ENCODE data around the gene CP. TPM values are rescaled to one million over a fixed set of nuclear protein-coding genes. Genes with fewer than 3 reads are reported as not detected.

Gene CP
- total RNA-seq, 6 experiments from 2014 or later, result not detected

DNA sequence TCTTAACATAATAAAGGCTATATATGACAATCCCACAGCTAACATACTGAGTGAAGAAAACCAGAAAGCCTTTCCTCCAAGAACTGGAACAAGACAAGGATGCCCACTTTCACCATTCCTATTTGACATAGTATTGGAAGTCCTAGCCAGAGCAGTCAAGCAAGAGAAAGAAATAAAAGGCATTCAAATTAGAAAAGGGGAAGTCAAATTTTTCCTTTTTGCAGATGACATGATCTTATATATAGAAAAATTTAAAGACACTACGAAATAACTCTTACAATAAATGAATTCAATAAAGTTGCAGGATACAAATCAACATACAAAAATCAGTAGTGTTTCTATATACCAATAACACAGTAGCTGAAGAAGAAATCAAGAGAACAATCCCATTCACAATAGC is 42.2 kb upstream of the CP start:
- H3K27ac Mint-ChIP-seq, result no peak overlapping the region
- H3K4me1 Mint-ChIP-seq (ENCODE audit: low read depth), result peaks cover 14% of the 10 kb centered on the region
- no peak overlapping the region for H3K4me3 Mint-ChIP-seq
- H3K36me3 Mint-ChIP-seq (ENCODE audit: low read depth), result no peaks in the 10 kb centered on the region
- no peak for DNase-seq
- TF ChIP-seq, protein P1, sequence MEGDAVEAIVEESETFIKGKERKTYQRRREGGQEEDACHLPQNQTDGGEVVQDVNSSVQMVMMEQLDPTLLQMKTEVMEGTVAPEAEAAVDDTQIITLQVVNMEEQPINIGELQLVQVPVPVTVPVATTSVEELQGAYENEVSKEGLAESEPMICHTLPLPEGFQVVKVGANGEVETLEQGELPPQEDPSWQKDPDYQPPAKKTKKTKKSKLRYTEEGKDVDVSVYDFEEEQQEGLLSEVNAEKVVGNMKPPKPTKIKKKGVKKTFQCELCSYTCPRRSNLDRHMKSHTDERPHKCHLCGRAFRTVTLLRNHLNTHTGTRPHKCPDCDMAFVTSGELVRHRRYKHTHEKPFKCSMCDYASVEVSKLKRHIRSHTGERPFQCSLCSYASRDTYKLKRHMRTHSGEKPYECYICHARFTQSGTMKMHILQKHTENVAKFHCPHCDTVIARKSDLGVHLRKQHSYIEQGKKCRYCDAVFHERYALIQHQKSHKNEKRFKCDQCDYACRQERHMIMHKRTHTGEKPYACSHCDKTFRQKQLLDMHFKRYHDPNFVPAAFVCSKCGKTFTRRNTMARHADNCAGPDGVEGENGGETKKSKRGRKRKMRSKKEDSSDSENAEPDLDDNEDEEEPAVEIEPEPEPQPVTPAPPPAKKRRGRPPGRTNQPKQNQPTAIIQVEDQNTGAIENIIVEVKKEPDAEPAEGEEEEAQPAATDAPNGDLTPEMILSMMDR (IDR thresholded peaks at IDR 0.05), result no peak
- no peaks in the 10 kb centered on the region for H3K27me3 Mint-ChIP-seq (ENCODE audit: insufficient read depth)
- H3K9me3 Mint-ChIP-seq, result no peaks in the 10 kb centered on the region

DNA sequence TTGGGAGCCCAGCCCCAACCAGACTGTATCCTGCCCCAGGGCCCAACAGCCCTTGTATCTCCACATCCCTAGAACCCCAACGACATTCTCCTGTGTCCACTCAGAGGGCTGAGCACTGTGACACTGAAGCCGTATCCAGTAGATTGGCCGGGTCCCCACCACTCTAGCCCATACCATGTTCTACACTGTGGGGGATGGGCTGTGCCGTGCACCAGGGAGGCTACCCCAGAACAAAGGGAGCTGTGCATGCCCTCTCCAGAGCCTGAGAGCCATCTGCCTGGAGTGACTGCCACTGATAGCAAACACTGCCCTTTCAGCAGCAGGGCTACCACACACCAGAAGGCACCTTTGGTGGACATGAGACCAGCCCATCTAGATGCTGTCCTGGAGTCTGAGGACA is 37.1 kb upstream of the CP start:
- no peak for DNase-seq
- no peaks in the 10 kb centered on the region for H3K9me3 Mint-ChIP-seq
- peaks cover 6% of the 10 kb centered on the region for H3K4me1 Mint-ChIP-seq (ENCODE audit: low read depth)
- no peak overlapping the region for H3K4me3 Mint-ChIP-seq
- H3K36me3 Mint-ChIP-seq (ENCODE audit: low read depth), result no peaks in the 10 kb centered on the region
- TF ChIP-seq, protein P1 (IDR thresholded peaks at IDR 0.05), result no peak
- H3K27ac Mint-ChIP-seq, result no peak overlapping the region
- H3K27me3 Mint-ChIP-seq (ENCODE audit: insufficient read depth), result no peaks in the 10 kb centered on the region; the same call in 1 of the 2 replicates

DNA sequence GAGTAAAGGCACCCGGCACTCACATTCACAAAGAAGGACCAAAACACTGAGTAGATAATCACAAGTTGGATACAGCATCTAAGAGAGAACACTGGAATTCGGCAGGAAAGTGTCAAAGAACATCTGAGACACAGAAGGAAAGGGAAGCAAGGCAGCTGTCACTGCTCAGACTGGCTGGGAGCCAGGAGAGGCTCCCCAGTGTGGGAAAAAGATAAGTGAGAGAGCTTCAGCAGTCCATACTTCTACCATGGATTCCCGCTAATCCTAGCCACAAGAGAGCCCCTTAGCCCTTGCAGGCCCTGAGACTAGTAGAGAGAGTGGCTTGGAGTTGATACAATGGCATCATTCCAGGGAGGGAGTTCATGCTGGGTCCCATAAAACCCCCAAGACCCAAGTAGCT is 36.7 kb upstream of the CP start:
- Mint-ChIP-seq H3K27ac (no peak overlapping the region), H3K4me1 (ENCODE audit: low read depth) (peaks cover 6% of the 10 kb centered on the region), H3K9me3 (no peaks in the 10 kb centered on the region), H3K36me3 (ENCODE audit: low read depth) (no peaks in the 10 kb centered on the region), H3K4me3 (no peak overlapping the region), H3K27me3 (ENCODE audit: insufficient read depth) (no peaks in the 10 kb centered on the region; the same call in 1 of the 2 replicates)
- no peak for DNase-seq
- TF ChIP-seq, protein P1 (IDR thresholded peaks at IDR 0.05), result no peak

DNA sequence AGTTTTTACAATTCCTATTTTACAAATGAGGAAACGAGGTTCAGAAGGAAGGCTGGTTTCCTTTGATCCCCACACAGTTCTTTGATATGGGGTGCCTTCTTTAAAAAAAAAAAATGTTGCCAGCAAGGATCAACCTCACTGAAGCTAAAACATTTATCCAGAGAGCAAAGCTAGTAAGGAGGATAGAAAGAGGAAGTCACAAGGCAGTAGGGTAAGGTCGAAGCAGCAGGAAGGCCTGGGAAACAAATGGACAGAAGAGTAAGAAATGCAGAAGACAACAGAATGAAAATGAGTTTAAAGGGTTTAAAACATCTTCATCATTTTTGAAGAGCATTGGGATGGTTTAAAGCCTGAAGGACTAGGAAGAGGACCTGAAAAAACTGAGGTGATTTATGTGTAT is 30.6 kb upstream of the CP start:
- no peak for DNase-seq
- Mint-ChIP-seq H3K4me3 (no peak overlapping the region), H3K4me1 (ENCODE audit: low read depth) (peaks cover 23% of the 10 kb centered on the region), H3K36me3 (ENCODE audit: low read depth) (no peaks in the 10 kb centered on the region; the same call in 1 of the 2 replicates), H3K27ac (no peak overlapping the region), H3K27me3 (ENCODE audit: insufficient read depth) (peaks cover 2% of the 10 kb centered on the region), H3K9me3 (no peaks in the 10 kb centered on the region)
- TF ChIP-seq, protein P1 (IDR thresholded peaks at IDR 0.05), result no peak

DNA sequence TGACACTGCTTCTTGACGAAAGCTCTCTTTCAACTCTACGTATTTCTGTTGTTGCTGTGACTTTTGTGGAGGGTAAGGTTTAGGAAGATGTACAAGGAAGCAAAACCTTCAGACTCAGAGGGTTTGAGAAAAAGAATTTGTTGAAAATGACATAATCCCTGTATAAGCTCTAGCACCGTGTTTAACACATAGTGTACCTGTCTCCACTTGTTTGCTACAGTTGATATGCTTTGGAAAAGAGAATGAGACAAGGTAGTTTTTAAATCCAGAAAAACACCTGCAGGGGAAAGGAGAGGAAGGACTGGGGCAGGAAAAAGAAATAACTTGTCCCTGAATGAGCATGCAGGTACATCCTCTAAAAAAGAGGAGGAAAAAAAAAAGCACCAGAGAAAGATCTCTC is 29.6 kb upstream of the CP start:
- peaks cover 34% of the 10 kb centered on the region for H3K4me1 Mint-ChIP-seq (ENCODE audit: low read depth)
- H3K36me3 Mint-ChIP-seq (ENCODE audit: low read depth), result no peaks in the 10 kb centered on the region; the same call in 1 of the 2 replicates
- DNase-seq, result no peak
- H3K9me3 Mint-ChIP-seq, result no peaks in the 10 kb centered on the region
- H3K27ac Mint-ChIP-seq, result no peak overlapping the region
- no peak overlapping the region for H3K4me3 Mint-ChIP-seq
- peaks cover 2% of the 10 kb centered on the region for H3K27me3 Mint-ChIP-seq (ENCODE audit: insufficient read depth)
- TF ChIP-seq, protein P1 (IDR thresholded peaks at IDR 0.05), result no peak

All from HFFc6 (cell line).